Stimulated activated CD4-positive, alpha-beta T cell treated with anti-CD3 and anti-CD28 coated beads, Interleukin-15, amount 100 ng/mL, for 1 hour (primary cell): ENCODE data around the gene COLEC12.

Experiments
- DNase-seq, 2 donors: peaks; one replicate each; pipeline ENCODE4 v3.0.0-alpha.2; 2020; ENCODE audit warnings: low read depth in 1 of 2, low spot score in 1 of 2

COLEC12 gene

GRCh38 chr18:446941-447560 is 53.5 kb downstream of the COLEC12 start:
- DNase-seq = no peak

- DNase-seq = no peak
Observed at GRCh38 chr18:445055-445454, 55.4 kb downstream of the COLEC12 start.

- DNase-seq = no peak
Observed at GRCh38 chr18:438571-438970, 61.9 kb downstream of the COLEC12 start.

GRCh38 chr18:435940-436339 is 64.6 kb downstream of the COLEC12 start:
- DNase-seq = no peak

- DNase-seq = no peak
Observed at GRCh38 chr18:434410-434809, 66.1 kb downstream of the COLEC12 start.

GRCh38 chr18:433960-434359 is 66.5 kb downstream of the COLEC12 start:
- no peak for DNase-seq

GRCh38 chr18:433298-433697 is 67.2 kb downstream of the COLEC12 start:
- DNase-seq = no peak

GRCh38 chr18:432791-433190 is 67.7 kb downstream of the COLEC12 start:
- no peak for DNase-seq

GRCh38 chr18:429030-429429 is 71.5 kb downstream of the COLEC12 start:
- no peak for DNase-seq

- no peak for DNase-seq
Observed at GRCh38 chr18:427005-427404, 73.5 kb downstream of the COLEC12 start.

GRCh38 chr18:425106-425745 is 75.3 kb downstream of the COLEC12 start:
- DNase-seq = no peak

- no peak for DNase-seq
Observed at GRCh38 chr18:424668-425067, 75.8 kb downstream of the COLEC12 start.

GRCh38 chr18:424071-424661 is 76.3 kb downstream of the COLEC12 start:
- no peak for DNase-seq

- DNase-seq = no peak
Observed at GRCh38 chr18:422966-423365, 77.5 kb downstream of the COLEC12 start.

- DNase-seq = no peak
Observed at GRCh38 chr18:421247-422155, 79.0 kb downstream of the COLEC12 start.

- DNase-seq = no peak
Observed at GRCh38 chr18:420661-421246, 79.7 kb downstream of the COLEC12 start.

- DNase-seq = no peak
Observed at GRCh38 chr18:419541-420175, 80.8 kb downstream of the COLEC12 start.

- DNase-seq = no peak
Observed at GRCh38 chr18:417495-417894, 83.0 kb downstream of the COLEC12 start.

- DNase-seq = no peak
Observed at GRCh38 chr18:416930-417329, 83.6 kb downstream of the COLEC12 start.

GRCh38 chr18:415617-416612 is 84.6 kb downstream of the COLEC12 start:
- no peak for DNase-seq
